Hepatocyte (in vitro differentiated cells): Measurements from ENCODE around the gene INPP5D. TPM values are rescaled to one million over a fixed set of nuclear protein-coding genes. Genes with fewer than 3 reads are reported as not detected.

Source experiments
- DNase-seq: peaks from one replicate; pipeline ENCODE4 v3.0.0-alpha.2; 2016; ENCODE audit warnings: low spot score
- H2AFZ ChIP-seq: fragments of 200-600 bp; sonication (generic); 2 replicates; pipeline ENCODE4 v1.6.0; 2016; ENCODE audit warnings: antibody characterized with exemption, mild to moderate bottlenecking
- H3K27ac ChIP-seq: fragments of 200-600 bp; sonication (generic); 2 replicates; pipeline ENCODE4 v1.5.1; 2016; ENCODE audit warnings: mild to moderate bottlenecking
- H3K27me3 ChIP-seq: fragments of 200-600 bp; sonication (generic); 2 replicates; pipeline ENCODE4 v1.6.1; 2016
- H3K36me3 ChIP-seq: fragments of 200-600 bp; sonication (generic); replicated peaks from 2 replicates; pipeline ENCODE4 v1.5.1; 2016; ENCODE audit warnings: low read depth; ENCODE audit not compliant: insufficient read depth
- H3K4me1 ChIP-seq: fragments of 200-600 bp; sonication (generic); 2 replicates; pipeline ENCODE4 v1.5.1; 2016; ENCODE audit warnings: mild to moderate bottlenecking, moderate library complexity; ENCODE audit not compliant: insufficient read depth
- H3K4me2 ChIP-seq: fragments of 200-600 bp; sonication (generic); 2 replicates; pipeline ENCODE4 v1.6.0; 2016
- H3K4me3 ChIP-seq: fragments of 200-600 bp; sonication (generic); 2 replicates; pipeline ENCODE4 v1.5.1; 2016; ENCODE audit warnings: mild to moderate bottlenecking
- H3K79me2 ChIP-seq: fragments of 200-600 bp; sonication (generic); 2 replicates; pipeline ENCODE4 v1.6.0; 2017; ENCODE audit warnings: mild to moderate bottlenecking
- H3K9me2 ChIP-seq: fragments of 200-600 bp; sonication (generic); replicated peaks from 2 replicates; pipeline ENCODE4 v1.6.0; 2017; ENCODE audit warnings: mild to moderate bottlenecking; ENCODE audit not compliant: insufficient read depth
- H3K9me3 ChIP-seq: fragments of 200-600 bp; sonication (generic); 2 replicates; pipeline ENCODE4 v1.5.1; 2016; ENCODE audit warnings: low read depth, mild to moderate bottlenecking
- H4K20me1 ChIP-seq: fragments of 200-600 bp; sonication (generic); 2 replicates; pipeline ENCODE4 v1.6.0; 2016; ENCODE audit warnings: mild to moderate bottlenecking; ENCODE audit not compliant: insufficient read depth, poor library complexity, severe bottlenecking
- EZH2 ChIP-seq: fragments of 200-600 bp; sonication (generic); IDR thresholded peaks from 2 replicates; pipeline ENCODE4 v1.6.1; 2016; ENCODE audit warnings: antibody characterized with exemption, mild to moderate bottlenecking, borderline replicate concordance
- EZH2phosphoT487 ChIP-seq: fragments of 200-600 bp; sonication (generic); IDR thresholded peaks from one replicate; pipeline ENCODE4 v1.6.1; 2018; ENCODE audit warnings: antibody characterized with exemption, mild to moderate bottlenecking, low read depth, moderate library complexity; ENCODE audit not compliant: unreplicated experiment, severe bottlenecking
- WGBS: methylation state at CpG from one replicate; pipeline ENCODE4 v1.1.6; 2016; ENCODE audit warnings: low lambda C conversion rate; ENCODE audit errors: missing lambda C conversion rate; 5-methylcytosine and 5-hydroxymethylcytosine counted together
- polyA plus RNA-seq: library from polyadenylated mRNA; unstranded; fragments of >200 nt; fragmentation: Nextera tagmentation; extraction: Ambion mirVana; gene quantifications from 2 replicates; pipeline ENCODE4 v1.2.1, GENCODE V29; 2016
- total RNA-seq: library from RNA; depleted of rRNA; stranded (reverse); fragments of >200 nt; gene quantifications from 2 replicates; pipeline ENCODE4 v1.2.3, GENCODE V29; 2014
- TF ChIP-seq, protein P1 (sequence below): fragments of 200-600 bp; sonication (generic); IDR thresholded peaks from 2 replicates; pipeline ENCODE4 v1.5.1; 2016; ENCODE audit warnings: antibody characterized with exemption, mild to moderate bottlenecking; ENCODE audit not compliant: poor library complexity

The INPP5D gene
- total and polyA plus RNA-seq, 2 experiments from 2014 or later = 3.3 to 5.2 TPM

- WGBS = 97% methylated on average over 3 of the region's 3 CpGs
- H3K4me2 ChIP-seq = no peak overlapping the region
- H2AFZ ChIP-seq = no peak overlapping the region
- TF ChIP-seq EZH2 (no peak), EZH2phosphoT487 (no peak)
- TF ChIP-seq, protein P1, sequence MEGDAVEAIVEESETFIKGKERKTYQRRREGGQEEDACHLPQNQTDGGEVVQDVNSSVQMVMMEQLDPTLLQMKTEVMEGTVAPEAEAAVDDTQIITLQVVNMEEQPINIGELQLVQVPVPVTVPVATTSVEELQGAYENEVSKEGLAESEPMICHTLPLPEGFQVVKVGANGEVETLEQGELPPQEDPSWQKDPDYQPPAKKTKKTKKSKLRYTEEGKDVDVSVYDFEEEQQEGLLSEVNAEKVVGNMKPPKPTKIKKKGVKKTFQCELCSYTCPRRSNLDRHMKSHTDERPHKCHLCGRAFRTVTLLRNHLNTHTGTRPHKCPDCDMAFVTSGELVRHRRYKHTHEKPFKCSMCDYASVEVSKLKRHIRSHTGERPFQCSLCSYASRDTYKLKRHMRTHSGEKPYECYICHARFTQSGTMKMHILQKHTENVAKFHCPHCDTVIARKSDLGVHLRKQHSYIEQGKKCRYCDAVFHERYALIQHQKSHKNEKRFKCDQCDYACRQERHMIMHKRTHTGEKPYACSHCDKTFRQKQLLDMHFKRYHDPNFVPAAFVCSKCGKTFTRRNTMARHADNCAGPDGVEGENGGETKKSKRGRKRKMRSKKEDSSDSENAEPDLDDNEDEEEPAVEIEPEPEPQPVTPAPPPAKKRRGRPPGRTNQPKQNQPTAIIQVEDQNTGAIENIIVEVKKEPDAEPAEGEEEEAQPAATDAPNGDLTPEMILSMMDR = no peak
- no peaks in the 10 kb centered on the region for H4K20me1 ChIP-seq
- no peaks in the 10 kb centered on the region for H3K79me2 ChIP-seq
- peaks cover 3% of the 10 kb centered on the region for H3K4me1 ChIP-seq
- H3K36me3 ChIP-seq = no peaks in the 10 kb centered on the region
- H3K27ac ChIP-seq = no peak overlapping the region
- no peak overlapping the region for H3K4me3 ChIP-seq
- no peaks in the 10 kb centered on the region for H3K9me3 ChIP-seq
- no peak for DNase-seq
- H3K27me3 ChIP-seq = no peaks in the 10 kb centered on the region
- H3K9me2 ChIP-seq = no peaks in the 10 kb centered on the region
Observed at GRCh38 chr2:233211548-233211895, 151.4 kb downstream of the INPP5D start.

GRCh38 chr2:233213011-233213410 lies 152.9 kb downstream of the INPP5D start:
- H2AFZ ChIP-seq = no peak overlapping the region
- WGBS = 94% methylated on average over 15 of the region's 15 CpGs
- H3K4me2 ChIP-seq = no peak overlapping the region
- H3K4me1 ChIP-seq = peaks cover 3% of the 10 kb centered on the region
- TF ChIP-seq EZH2 (no peak), EZH2phosphoT487 (no peak)
- TF ChIP-seq, protein P1 = no peak
- H4K20me1 ChIP-seq = no peaks in the 10 kb centered on the region
- H3K36me3 ChIP-seq = no peaks in the 10 kb centered on the region
- H3K9me2 ChIP-seq = no peaks in the 10 kb centered on the region
- H3K27me3 ChIP-seq = no peaks in the 10 kb centered on the region
- no peak overlapping the region for H3K4me3 ChIP-seq
- H3K27ac ChIP-seq = no peak overlapping the region
- H3K79me2 ChIP-seq = no peaks in the 10 kb centered on the region
- no peaks in the 10 kb centered on the region for H3K9me3 ChIP-seq
- no peak for DNase-seq

DNA sequence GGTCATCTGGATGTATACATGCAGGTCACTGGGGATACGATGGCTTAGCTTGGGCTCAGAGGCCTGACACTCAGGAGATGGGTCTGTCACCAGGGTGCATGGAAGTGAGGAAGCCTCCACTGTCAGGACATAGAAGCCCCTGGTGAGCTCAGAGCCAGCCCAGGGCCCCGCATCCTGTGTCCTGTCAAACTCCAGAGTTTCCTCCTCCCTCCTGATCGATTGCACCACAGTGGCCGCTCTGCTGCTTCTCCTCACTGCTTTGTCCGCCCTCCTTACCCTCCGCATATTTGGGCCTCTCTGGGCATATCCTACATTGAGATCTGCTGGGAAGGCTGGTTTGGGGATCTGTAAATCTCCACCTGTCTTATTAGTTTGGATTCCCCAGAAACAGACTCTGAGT lies 153.8 kb downstream of the INPP5D start:
- Histone ChIP-seq H3K27ac (no peak overlapping the region), H3K36me3 (no peaks in the 10 kb centered on the region), H3K4me2 (no peak overlapping the region), H3K4me1 (peaks cover 3% of the 10 kb centered on the region), H3K27me3 (no peaks in the 10 kb centered on the region), H3K4me3 (no peak overlapping the region), H3K9me3 (no peaks in the 10 kb centered on the region), H2AFZ (no peak overlapping the region), H3K9me2 (no peaks in the 10 kb centered on the region), H3K79me2 (no peaks in the 10 kb centered on the region), H4K20me1 (no peaks in the 10 kb centered on the region)
- TF ChIP-seq, protein P1 = no peak
- TF ChIP-seq EZH2phosphoT487 (no peak), EZH2 (no peak)
- 81% methylated on average over 6 of the region's 6 CpGs for WGBS
- no peak for DNase-seq

DNA sequence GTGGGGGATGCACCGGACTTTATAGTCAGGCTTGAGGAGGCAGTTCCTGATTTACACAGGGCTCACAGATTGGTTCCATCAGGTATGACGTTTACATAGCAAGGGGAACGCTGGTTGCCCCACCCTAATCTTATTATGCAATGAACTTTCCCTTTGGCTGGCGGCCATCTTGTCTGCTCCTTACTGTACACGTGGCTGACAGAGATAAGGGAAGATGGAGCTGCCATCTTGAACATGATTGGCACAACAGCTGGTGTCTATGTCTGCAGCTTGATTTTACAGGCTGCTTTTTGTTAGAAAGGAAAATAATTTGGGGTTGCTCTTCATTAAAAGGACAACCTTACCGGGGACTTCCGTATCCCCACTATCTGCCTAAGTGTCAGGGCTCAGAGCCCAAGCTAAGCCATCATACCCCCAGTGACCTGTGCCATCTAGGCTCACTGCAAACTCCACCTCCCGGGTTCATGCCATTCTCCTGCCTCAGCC lies 157.8 kb downstream of the INPP5D start:
- H3K4me2 ChIP-seq = no peak overlapping the region
- H3K4me3 ChIP-seq = no peak overlapping the region
- no peaks in the 10 kb centered on the region for H3K36me3 ChIP-seq
- no peaks in the 10 kb centered on the region for H3K9me2 ChIP-seq
- H3K4me1 ChIP-seq = no peaks in the 10 kb centered on the region
- no peak for DNase-seq
- 85% methylated on average over 8 of the region's 8 CpGs for WGBS
- H3K9me3 ChIP-seq = no peaks in the 10 kb centered on the region
- H2AFZ ChIP-seq = no peak overlapping the region
- no peaks in the 10 kb centered on the region for H3K79me2 ChIP-seq
- TF ChIP-seq, protein P1 = no peak
- TF ChIP-seq EZH2 = no peak
- TF ChIP-seq EZH2phosphoT487 = no peak
- H3K27ac ChIP-seq = no peak overlapping the region
- H3K27me3 ChIP-seq = no peaks in the 10 kb centered on the region
- H4K20me1 ChIP-seq = no peaks in the 10 kb centered on the region
